Measurements from ENCODE around the gene SCYL1.

Gene SCYL1

DNA sequence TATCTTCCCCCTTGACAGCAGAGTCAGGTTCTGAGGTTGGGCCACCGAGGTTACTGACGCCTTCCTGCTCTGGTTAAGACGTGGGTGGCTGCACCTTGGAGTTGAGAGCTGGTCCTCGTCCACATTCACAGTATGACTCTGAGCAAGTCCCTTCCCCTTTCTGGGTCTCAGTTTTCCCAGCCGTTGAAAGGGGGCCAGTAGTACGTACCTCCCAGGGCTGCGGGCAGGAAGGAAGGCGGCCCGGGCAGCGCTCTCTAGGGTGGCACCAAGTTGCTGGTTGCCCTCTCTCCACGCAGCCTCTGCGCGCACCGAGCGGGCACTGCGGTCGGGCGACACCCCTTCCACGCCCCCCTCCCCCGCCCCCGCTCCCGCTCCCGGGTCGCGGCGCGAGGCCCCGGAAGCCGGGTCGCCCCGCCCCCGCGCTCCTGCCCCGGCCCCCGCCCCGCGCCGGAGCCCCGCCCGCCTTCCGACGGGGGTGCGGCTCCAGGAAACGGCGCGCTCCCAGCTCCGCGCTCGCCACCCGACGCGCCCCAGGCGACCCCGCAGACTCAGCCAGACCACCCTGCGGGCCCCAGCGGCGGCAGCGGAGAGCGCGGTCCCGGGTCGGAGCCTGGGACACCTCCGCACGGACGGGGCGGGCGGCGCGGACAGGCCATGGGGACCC is 50.8 kb downstream of the SCYL1 start, which contains the start of gene EHBP1L1:
TSS of gene EHBP1L1 (plus strand) at position 486 of the 664 bp plus-strand sequence. CDS start 250 bp downstream, outside the sequence.
- peak within 1 kb of the TSS; percentile 96 for H3K27ac ChIP-seq
- no peak for TF ChIP-seq ZFX (IDR thresholded peaks at IDR 0.05; ENCODE audit: borderline replicate concordance)
- TF ChIP-seq, protein P1, sequence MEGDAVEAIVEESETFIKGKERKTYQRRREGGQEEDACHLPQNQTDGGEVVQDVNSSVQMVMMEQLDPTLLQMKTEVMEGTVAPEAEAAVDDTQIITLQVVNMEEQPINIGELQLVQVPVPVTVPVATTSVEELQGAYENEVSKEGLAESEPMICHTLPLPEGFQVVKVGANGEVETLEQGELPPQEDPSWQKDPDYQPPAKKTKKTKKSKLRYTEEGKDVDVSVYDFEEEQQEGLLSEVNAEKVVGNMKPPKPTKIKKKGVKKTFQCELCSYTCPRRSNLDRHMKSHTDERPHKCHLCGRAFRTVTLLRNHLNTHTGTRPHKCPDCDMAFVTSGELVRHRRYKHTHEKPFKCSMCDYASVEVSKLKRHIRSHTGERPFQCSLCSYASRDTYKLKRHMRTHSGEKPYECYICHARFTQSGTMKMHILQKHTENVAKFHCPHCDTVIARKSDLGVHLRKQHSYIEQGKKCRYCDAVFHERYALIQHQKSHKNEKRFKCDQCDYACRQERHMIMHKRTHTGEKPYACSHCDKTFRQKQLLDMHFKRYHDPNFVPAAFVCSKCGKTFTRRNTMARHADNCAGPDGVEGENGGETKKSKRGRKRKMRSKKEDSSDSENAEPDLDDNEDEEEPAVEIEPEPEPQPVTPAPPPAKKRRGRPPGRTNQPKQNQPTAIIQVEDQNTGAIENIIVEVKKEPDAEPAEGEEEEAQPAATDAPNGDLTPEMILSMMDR (IDR thresholded peaks at IDR 0.05), result no peak

DNA sequence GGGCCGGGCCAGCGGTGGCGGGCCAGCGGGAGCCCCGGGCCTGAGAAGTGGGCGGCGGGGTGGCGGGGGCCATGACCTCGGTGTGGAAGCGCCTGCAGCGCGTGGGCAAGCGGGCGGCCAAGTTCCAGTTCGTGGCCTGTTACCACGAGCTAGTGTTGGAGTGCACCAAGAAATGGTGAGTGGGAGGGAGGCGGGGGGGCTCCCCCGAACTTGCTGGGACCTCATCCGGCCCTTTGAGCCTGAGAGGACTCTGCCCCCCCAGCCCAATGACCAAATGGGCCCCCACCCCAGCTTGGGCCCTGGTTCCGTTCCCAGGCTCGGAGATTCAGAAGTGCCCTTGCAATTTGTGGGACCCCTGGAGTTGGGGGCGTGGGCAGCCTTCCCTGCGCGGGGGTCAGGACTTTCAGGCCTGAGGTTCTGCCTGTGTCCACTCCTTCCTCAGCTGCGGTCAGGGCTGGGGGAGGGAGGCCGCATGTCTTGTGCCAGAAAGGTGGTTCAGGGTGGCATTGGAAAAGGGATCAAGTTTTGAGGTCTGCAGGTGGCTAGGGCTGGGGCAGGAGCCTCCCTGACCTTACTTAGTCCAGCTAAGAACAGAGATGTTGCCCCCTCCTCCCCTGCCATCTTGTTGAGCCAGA is 51.5 kb downstream of the SCYL1 start:
- H3K27ac ChIP-seq, result peak overlapping the region; percentile 96
- TF ChIP-seq, protein P1 (IDR thresholded peaks at IDR 0.05), result no peak
- TF ChIP-seq ZFX (IDR thresholded peaks at IDR 0.05; ENCODE audit: borderline replicate concordance), result no peak

DNA sequence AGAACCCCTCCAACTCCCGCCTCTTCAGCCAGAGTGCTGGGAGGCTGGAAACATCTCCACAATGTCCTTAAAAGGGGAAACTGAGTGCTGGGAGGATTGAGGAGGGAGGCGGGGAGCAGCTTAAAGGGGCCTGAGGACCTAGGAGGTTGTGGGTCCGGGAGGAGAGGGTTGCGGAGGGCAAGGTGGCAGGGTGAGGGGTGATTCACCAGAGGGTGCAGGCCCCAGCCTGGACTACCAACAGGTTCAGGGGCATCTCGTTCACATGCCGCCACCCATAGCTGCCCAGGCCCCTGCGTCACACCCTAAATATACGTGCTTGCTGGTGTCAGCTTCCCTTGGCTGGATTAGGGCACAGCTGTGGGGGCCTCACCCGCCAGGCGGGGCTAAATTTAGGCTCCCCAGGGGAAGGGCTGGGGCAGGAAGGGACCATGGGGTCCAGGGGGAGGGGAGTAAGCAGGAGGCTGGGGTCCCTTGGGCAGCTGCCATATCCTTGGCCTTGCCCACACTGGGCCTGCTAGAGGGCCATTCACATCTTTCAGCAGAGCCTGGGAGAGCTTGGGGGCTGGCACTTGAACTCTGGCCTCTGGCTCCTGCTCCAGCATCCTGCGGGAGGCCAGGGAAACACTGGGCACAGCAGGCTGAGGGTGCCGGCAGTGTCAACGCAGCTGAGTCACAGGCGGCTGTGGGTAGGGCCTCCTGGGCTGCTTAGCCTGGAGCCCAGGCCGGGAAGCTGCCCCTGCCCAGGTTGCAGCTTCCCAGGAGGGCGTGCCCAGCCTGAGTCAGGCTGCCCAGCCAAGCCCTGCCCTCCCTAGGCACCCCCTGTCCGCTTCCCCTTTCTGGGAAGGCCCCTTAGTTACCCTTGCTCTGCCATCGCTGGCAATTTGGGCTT is 52.2 kb downstream of the SCYL1 start:
- TF ChIP-seq ZFX (IDR thresholded peaks at IDR 0.05; ENCODE audit: borderline replicate concordance), result no peak
- TF ChIP-seq, protein P1 (IDR thresholded peaks at IDR 0.05), result no peak
- peak overlapping the region; percentile 96; the same call in 1 of the 2 replicates for H3K27ac ChIP-seq

DNA sequence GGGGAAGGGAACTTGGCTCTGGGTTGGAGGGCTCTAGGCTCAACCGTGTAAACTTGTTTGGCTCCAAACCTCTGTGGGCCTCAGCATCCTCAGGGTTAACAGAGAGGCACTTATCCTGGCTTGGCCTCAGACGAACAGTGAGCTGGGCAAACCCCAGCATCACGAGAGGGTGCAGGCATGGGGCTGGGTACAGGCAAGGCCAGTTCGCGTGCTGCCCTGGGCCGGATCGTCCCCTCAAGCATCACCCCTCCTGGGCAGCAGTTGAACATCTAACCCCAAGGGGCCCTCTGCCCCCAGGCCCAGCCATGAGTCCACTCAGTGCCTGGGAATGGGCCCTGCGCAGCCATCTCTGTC is 52.9 kb downstream of the SCYL1 start:
- TF ChIP-seq ZFX (IDR thresholded peaks at IDR 0.05; ENCODE audit: borderline replicate concordance), result no peak
- TF ChIP-seq, protein P1 (IDR thresholded peaks at IDR 0.05), result no peak
- peak overlapping the region; percentile 96; the same call in 1 of the 2 replicates for H3K27ac ChIP-seq

DNA sequence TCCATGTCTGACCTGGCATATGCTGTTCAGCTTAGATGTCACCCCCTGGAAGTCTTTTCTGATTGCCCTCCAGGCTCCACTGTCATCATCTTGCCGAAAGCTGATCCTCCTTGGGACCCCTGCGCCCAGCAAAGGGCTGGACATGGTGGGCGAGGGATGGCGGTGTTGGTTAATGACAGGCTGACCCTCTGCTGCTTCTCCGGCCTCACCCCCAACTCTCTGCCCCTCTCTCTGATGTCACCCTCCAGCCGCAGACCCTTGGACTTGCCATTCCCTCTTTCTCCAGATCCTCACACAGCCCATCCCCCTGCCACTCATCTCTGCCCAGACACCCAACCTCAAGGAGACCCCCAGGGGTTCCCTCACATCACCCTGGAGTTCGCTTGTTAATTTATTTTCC is 53.3 kb downstream of the SCYL1 start:
- TF ChIP-seq, protein P1 (IDR thresholded peaks at IDR 0.05), result no peak
- H3K27ac ChIP-seq, result no peak overlapping the region; the same call in 1 of the 2 replicates

DNA sequence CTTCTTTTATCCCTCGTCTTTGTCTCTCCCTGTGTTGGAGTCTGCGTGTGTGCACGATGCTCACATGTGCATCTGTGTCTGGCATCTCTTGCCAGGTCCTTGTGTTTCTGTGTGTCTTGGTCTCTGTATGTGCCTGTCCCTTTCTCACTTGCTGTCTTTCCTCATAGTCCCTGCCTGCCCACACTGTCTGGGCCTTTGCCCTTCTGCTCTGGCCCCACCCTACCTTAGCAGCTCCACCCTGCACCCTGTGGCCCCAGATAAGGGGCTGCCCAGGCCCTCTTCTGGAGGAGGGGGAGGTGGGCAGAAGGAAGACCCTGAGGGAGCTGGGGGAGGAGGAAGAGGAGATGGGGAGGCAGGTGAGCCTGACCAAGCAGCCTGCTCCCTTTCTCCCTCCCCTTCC is 53.8 kb downstream of the SCYL1 start:
- TF ChIP-seq, protein P1 (IDR thresholded peaks at IDR 0.05), result no peak
- no peak for TF ChIP-seq ZFX (IDR thresholded peaks at IDR 0.05; ENCODE audit: borderline replicate concordance)
- H3K27ac ChIP-seq, result no peak overlapping the region; the same call in 1 of the 2 replicates

All from 22Rv1 (cell line).